HepG2 (cell line): ENCODE data around the gene MOXD1. TPM values are rescaled to one million over a fixed set of nuclear protein-coding genes. Genes with fewer than 3 reads are reported as not detected.

ENCODE experiments used
- ATAC-seq: fragments of 200-7000 bp; cut with Tn5 transposase; 3 replicates; pipeline ENCODE4 v1.9.1; 2020; ENCODE audit warnings: mild to moderate bottlenecking, moderate library complexity
- BruUV-seq: library from RNA; stranded (reverse); fragments of 400-500 nt; replicated peaks from 2 replicates; lab custom pipeline; 2021; lab: Mats Ljungman, UMichigan
- CTCF ChIA-PET: fragments of 300-600 bp; formaldehyde crosslinking; extraction: SDS; loops from one replicate; lab custom pipeline; 2021; ENCODE audit warnings: low total read pairs, inconsistent platforms, low intra/inter-chr PET ratio; lab: Yijun Ruan, JAX
- POLR2A ChIA-PET: fragments of 350-600 bp; sonication (Branson Sonifier 250); formaldehyde crosslinking; loops from one replicate; lab custom pipeline; 2020; ENCODE audit warnings: antibody characterized with exemption, inconsistent platforms; lab: Yijun Ruan, JAX
- DNase-seq: peaks from one replicate; pipeline ENCODE4 v3.0.0-alpha.2; 2015; ENCODE audit warnings: low spot score
- FAIRE-seq: peaks from 3 replicates; lab custom pipeline; 2011; peaks lifted over from hg19 to GRCh38; lab: Jason Lieb, UNC
- H2AFZ ChIP-seq: one replicate; pipeline ENCODE4 v1.6.1; 2011; ENCODE audit warnings: low read length, inconsistent platforms
- H3K27ac ChIP-seq: fragments of 300-600 bp; 3 replicates; pipeline ENCODE4 v1.8.0; 2011; ENCODE audit warnings: mixed run types, mild to moderate bottlenecking, mixed read lengths, low read length, inconsistent platforms; ENCODE audit not compliant: insufficient read depth; ENCODE audit errors: extremely low read length
- H3K27me3 ChIP-seq, 2 experiments: fragments of 200-600 bp in 1 of 2; 2 replicates in 1 of 2; 3 replicates in 1 of 2; pipeline versions ENCODE4 v1.6.0 to v1.8.0; 2011; ENCODE audit warnings: low read length in 2 of 2, mild to moderate bottlenecking in 2 of 2, moderate library complexity in 2 of 2, inconsistent platforms in 1 of 2; ENCODE audit not compliant: insufficient read depth in 2 of 2, control insufficient read depth in 1 of 2
- H3K36me3 ChIP-seq, 2 experiments: fragments of 200-600 bp in 1 of 2; replicated peaks in 1 of 2; 2 replicates in 1 of 2; 3 replicates in 1 of 2; pipeline versions ENCODE4 v1.5.1 to v1.8.0; 2011; ENCODE audit warnings: low read length in 2 of 2, inconsistent platforms in 1 of 2; ENCODE audit not compliant: insufficient read depth in 2 of 2, control insufficient read depth in 1 of 2
- H3K4me1 ChIP-seq: 2 replicates; pipeline ENCODE4 v1.5.1; 2012; ENCODE audit warnings: low read length, inconsistent platforms; ENCODE audit not compliant: insufficient read depth
- H3K4me2 ChIP-seq: 2 replicates; pipeline ENCODE4 v1.6.0; 2011; ENCODE audit warnings: low read depth, low read length, inconsistent platforms
- H3K4me3 ChIP-seq, 3 experiments: fragments of 200-600 bp in 1 of 3; sonication (generic), shearing (Covaris generic) in 1 of 3; replicated peaks in 1 of 3; 2 replicates each; pipeline ENCODE4 v1.5.1; 2011 to 2016; ENCODE audit warnings: low read length in 3 of 3, inconsistent platforms in 2 of 3, low read depth in 2 of 3, mild to moderate bottlenecking in 2 of 3, control low read depth in 1 of 3, mixed read lengths in 1 of 3; ENCODE audit not compliant: insufficient read depth in 1 of 3
- H3K79me2 ChIP-seq: one replicate; pipeline ENCODE4 v1.6.1; 2011; ENCODE audit warnings: low read length, inconsistent platforms; ENCODE audit not compliant: insufficient read depth
- H3K9ac ChIP-seq: 2 replicates; pipeline ENCODE4 v1.6.0; 2011; ENCODE audit warnings: mild to moderate bottlenecking, low read depth, low read length, inconsistent platforms; ENCODE audit not compliant: insufficient read depth
- H3K9me3 ChIP-seq: 2 replicates; pipeline ENCODE4 v1.5.1; 2012; ENCODE audit warnings: mild to moderate bottlenecking, low read length
- H4K20me1 ChIP-seq: 2 replicates; pipeline ENCODE4 v1.6.0; 2011; ENCODE audit warnings: inconsistent platforms, mild to moderate bottlenecking, low read length, moderate library complexity; ENCODE audit not compliant: insufficient read depth
- EEA1 ChIP-seq: sonication (generic); formaldehyde crosslinking; IDR thresholded peaks from 2 replicates; pipeline ENCODE4 v1.5.1; 2020; ENCODE audit warnings: mild to moderate bottlenecking, missing genetic modification reagents, borderline replicate concordance
- HMGA1 ChIP-seq: sonication (generic); formaldehyde crosslinking; conservative IDR thresholded peaks from 2 replicates; pipeline ENCODE4 v1.4.0; 2020; ENCODE audit warnings: missing genetic modification reagents
- NFYB ChIP-seq: sonication (generic); formaldehyde crosslinking; IDR thresholded peaks from 2 replicates; pipeline ENCODE4 v1.4.0; 2020; ENCODE audit warnings: missing genetic modification reagents
- PHF21A ChIP-seq: sonication (generic); formaldehyde crosslinking; IDR thresholded peaks from 2 replicates; pipeline ENCODE4 v1.5.0; 2020; ENCODE audit warnings: mild to moderate bottlenecking, missing genetic modification reagents
- SALL1 ChIP-seq: sonication (generic); formaldehyde crosslinking; IDR thresholded peaks from 2 replicates; pipeline ENCODE4 v1.8.0; 2022; ENCODE audit warnings: mild to moderate bottlenecking, missing genetic modification reagents
- ZFP36L2 ChIP-seq: sonication (generic); formaldehyde crosslinking; IDR thresholded peaks from 2 replicates; pipeline ENCODE4 v1.4.0; 2020; ENCODE audit warnings: missing genetic modification reagents
- ZNF451 ChIP-seq: sonication (generic); formaldehyde crosslinking; IDR thresholded peaks from 2 replicates; pipeline ENCODE4 v1.5.0; 2020; ENCODE audit warnings: mild to moderate bottlenecking, missing genetic modification reagents
- ZNF768 ChIP-seq: sonication (generic); formaldehyde crosslinking; IDR thresholded peaks from 2 replicates; pipeline ENCODE4 v1.4.0; 2020; ENCODE audit warnings: missing genetic modification reagents
- WGBS: methylation state at CpG from one replicate; pipeline ENCODE4 v1.1.6; 2017; ENCODE audit warnings: low lambda C conversion rate; 5-methylcytosine and 5-hydroxymethylcytosine counted together
- in situ Hi-C: cut with HindIII; loops from 2 replicates; pipeline ENCODE4 v1.10.0; 2017; ENCODE audit warnings: low pct_unique_long_range_greater_than_20kb; ENCODE audit not compliant: extremely low pct_ligation_motif_present
- intact Hi-C: fragments of 100-400 bp; cut with micrococcal nuclease; formaldehyde crosslinking; loops from one replicate; pipeline ENCODE4 v1.10.0; 2022; ENCODE audit not compliant: unreplicated experiment
- polyA plus RNA-seq, 8 experiments: library from polyadenylated mRNA; depleted of rRNA in 3 of 8; stranded (reverse) in 7 of 8; unstranded in 1 of 8; fragments of >200 nt; fragmentation: Illumina TruSeq in 4 of 8; extraction: Trizol in 4 of 8; gene quantifications; 2 replicates each; pipeline versions ENCODE4 v1.2.1 to v1.2.3, GENCODE V29; 2011 to 2016; ENCODE audit warnings: low read depth in 4 of 8, missing spikeins in 1 of 8, mixed read lengths in 1 of 8; ENCODE audit not compliant: insufficient read depth in 1 of 8
- total RNA-seq, 5 experiments: library from RNA; depleted of rRNA; stranded (reverse); fragments of >200 nt; fragmentation: Illumina TruSeq; extraction: Trizol; gene quantifications; 2 replicates each; pipeline ENCODE4 v1.2.3, GENCODE V29; 2016; ENCODE audit warnings: low read depth in 1 of 5
- TF ChIP-seq, protein P1 (sequence below): sonication (generic); formaldehyde crosslinking; IDR thresholded peaks from 2 replicates; pipeline ENCODE4 v1.8.0; 2022; ENCODE audit warnings: low read depth, missing genetic modification reagents
- TF ChIP-seq, protein P2 (sequence below): sonication (generic); formaldehyde crosslinking; IDR thresholded peaks from 2 replicates; pipeline ENCODE4 v1.4.0; 2020; ENCODE audit warnings: missing genetic modification reagents, low read depth, mild to moderate bottlenecking, borderline replicate concordance

The MOXD1 gene
- total and polyA plus RNA-seq, 2 of the 13 experiments (the other 11 are each of a cell fraction or from before 2014, with no cell fraction given), result 0.03 TPM; not detected in 1

- Histone ChIP-seq H3K4me1 (no peaks in the 10 kb centered on the region), H3K9me3 (no peaks in the 10 kb centered on the region), H3K27ac (no peak overlapping the region), H3K4me3 (no peak overlapping the region), H3K79me2 (no peaks in the 10 kb centered on the region), H3K4me2 (no peak overlapping the region), H2AFZ (no peak overlapping the region), H3K36me3 (no peaks in the 10 kb centered on the region), H4K20me1 (no peaks in the 10 kb centered on the region), H3K9ac (no peak overlapping the region), H3K27me3 (no peaks in the 10 kb centered on the region)
- ChIA-PET POLR2A (no interaction called here), CTCF (no interaction called here)
- in situ Hi-C loops, result no loop called here
- intact Hi-C loops, result no loop called here
- WGBS, result 15% methylated on average over 3 of the region's 3 CpGs
- ATAC-seq, result no peak
- BruUV-seq, result no TSS peak
- no peak for FAIRE-seq
- no peak for TF ChIP-seq ZFP36L2 (CRISPR knock-in tag)
- TF ChIP-seq, protein P1, sequence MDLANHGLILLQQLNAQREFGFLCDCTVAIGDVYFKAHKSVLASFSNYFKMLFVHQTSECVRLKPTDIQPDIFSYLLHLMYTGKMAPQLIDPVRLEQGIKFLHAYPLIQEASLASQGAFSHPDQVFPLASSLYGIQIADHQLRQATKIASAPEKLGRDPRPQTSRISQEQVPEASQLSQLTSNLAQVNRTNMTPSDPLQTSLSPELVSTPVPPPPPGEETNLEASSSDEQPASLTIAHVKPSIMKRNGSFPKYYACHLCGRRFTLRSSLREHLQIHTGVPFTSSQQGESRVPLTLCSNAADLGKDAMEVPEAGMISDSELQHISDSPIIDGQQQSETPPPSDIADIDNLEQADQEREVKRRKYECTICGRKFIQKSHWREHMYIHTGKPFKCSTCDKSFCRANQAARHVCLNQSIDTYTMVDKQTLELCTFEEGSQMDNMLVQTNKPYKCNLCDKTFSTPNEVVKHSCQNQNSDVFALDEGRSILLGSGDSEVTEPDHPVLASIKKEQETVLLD, result no peak
- no peak for TF ChIP-seq NFYB (CRISPR knock-in tag)
- TF ChIP-seq ZNF451 (CRISPR knock-in tag), result no peak
- no peak for TF ChIP-seq PHF21A (CRISPR knock-in tag)
- no peak for TF ChIP-seq HMGA1 (CRISPR knock-in tag)
- TF ChIP-seq ZNF768 (CRISPR knock-in tag), result no peak
- no peak for TF ChIP-seq SALL1
- TF ChIP-seq, protein P2, sequence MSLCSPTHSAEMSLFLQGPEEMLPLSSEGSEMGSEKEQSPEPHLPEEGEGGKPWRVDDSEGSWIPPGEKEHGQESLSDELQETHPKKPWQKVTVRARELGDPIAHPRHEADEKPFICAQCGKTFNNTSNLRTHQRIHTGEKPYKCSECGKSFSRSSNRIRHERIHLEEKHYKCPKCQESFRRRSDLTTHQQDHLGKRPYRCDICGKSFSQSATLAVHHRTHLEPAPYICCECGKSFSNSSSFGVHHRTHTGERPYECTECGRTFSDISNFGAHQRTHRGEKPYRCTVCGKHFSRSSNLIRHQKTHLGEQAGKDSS (CRISPR knock-in tag), result no peak
- no peak for TF ChIP-seq EEA1 (CRISPR knock-in tag)
- no peak for DNase-seq
Measured at GRCh38 chr6:132423839-132424238, 22.6 kb upstream of the MOXD1 start.
